ENCODE data around the gene POLR2H. TPM values are rescaled to one million over a fixed set of nuclear protein-coding genes. Genes with fewer than 3 reads are reported as not detected.

Gene POLR2H
- total RNA-seq, 4 donors from 2014 or later = 58.1 to 113 (median 85.6) TPM

DNA sequence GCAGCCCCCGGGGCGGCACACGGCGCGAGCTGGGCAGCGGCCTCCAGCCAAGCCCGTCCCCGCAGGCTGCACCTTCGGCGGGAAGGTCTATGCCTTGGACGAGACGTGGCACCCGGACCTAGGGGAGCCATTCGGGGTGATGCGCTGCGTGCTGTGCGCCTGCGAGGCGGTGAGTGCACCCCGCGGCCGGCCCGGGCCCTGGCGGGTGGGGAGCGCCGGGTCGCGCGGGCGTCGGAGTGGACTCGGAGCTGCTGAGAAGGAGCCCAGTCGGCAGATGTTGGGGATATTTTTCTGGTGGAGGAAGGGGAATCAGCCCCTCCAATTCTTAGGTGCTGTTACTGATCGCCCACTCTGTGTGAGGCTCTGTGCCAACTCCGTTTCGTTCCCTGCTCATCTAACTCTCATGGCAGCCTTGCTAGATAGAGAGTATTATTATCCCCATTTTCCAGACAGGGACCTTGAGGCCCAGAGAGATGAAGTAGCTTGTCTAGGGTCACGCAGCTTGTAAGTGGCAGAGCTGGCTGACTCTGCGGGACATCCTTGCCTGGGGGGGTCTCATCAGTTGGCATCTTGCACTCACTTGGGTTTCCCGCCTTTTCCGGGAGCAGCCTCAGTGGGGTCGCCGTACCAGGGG is 19.2 kb downstream of the POLR2H start:
- Histone ChIP-seq H3K4me3 (replicated peaks in 1 of 3) (peak overlapping the region in 1 of 3 donors; percentile 43), H3K27me3 (peaks cover 6% of the 10 kb centered on the region), H3K27ac (peak overlapping the region in 1 of 3 donors; percentile 36), H3K4me1 (peaks cover 7 to 25% of the 10 kb centered on the region in 2 donors), H3K9me3 (no peaks in the 10 kb centered on the region), H3K36me3 (no peaks in the 10 kb centered on the region)
- WGBS, 2 donors = 2 to 4% methylated on average over 11 to 33 of the region's 42 CpGs
- intact Hi-C loops (cut with DNase I) = no loop called here
- DNase-seq = no peak
- TF ChIP-seq, protein P1, sequence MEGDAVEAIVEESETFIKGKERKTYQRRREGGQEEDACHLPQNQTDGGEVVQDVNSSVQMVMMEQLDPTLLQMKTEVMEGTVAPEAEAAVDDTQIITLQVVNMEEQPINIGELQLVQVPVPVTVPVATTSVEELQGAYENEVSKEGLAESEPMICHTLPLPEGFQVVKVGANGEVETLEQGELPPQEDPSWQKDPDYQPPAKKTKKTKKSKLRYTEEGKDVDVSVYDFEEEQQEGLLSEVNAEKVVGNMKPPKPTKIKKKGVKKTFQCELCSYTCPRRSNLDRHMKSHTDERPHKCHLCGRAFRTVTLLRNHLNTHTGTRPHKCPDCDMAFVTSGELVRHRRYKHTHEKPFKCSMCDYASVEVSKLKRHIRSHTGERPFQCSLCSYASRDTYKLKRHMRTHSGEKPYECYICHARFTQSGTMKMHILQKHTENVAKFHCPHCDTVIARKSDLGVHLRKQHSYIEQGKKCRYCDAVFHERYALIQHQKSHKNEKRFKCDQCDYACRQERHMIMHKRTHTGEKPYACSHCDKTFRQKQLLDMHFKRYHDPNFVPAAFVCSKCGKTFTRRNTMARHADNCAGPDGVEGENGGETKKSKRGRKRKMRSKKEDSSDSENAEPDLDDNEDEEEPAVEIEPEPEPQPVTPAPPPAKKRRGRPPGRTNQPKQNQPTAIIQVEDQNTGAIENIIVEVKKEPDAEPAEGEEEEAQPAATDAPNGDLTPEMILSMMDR (IDR thresholded peaks at IDR 0.05) = no peak
- TF ChIP-seq POLR2A (IDR thresholded peaks at IDR 0.05) = no peak

DNA sequence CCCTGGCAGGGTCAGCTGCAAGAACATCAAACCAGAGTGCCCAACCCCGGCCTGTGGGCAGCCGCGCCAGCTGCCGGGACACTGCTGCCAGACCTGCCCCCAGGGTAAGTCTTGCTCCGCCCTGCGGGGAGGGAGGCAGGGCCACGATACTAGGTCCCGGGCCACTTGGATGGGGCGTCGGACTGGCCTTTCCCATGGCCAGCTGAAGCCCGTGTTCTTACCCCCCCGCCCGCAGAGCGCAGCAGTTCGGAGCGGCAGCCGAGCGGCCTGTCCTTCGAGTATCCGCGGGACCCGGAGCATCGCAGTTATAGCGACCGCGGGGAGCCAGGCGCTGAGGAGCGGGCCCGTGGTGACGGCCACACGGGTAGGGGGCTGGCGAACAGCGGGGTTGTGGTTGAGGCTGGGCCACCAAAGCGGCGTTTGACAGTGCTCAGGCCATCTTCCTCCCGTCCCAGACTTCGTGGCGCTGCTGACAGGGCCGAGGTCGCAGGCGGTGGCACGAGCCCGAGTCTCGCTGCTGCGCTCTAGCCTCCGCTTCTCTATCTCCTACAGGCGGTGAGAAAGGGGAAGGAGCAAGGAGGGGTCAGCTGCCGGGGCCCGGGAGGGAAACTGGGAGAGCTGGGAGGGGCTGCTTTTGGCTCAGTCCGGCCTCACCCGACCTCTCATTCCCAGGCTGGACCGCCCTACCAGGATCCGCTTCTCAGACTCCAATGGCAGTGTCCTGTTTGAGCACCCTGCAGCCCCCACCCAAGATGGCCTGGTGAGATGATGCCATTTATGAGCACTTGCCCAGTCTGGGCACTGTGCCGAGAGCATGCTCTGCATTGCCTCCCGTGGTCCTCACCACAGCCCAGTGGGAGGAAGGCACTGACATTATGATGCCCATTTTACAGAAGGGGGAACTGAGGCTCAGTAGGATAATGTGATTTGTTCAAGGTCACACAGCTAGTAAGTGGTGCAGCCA is 20.0 kb downstream of the POLR2H start:
- peak overlapping the region in 1 of 3 donors; percentile 43 for H3K4me3 ChIP-seq (replicated peaks in 1 of 3)
- H3K27ac ChIP-seq = peak overlapping the region in 1 of 3 donors; percentile 36
- peaks cover 7 to 25% of the 10 kb centered on the region in 2 donors for H3K4me1 ChIP-seq
- TF ChIP-seq, protein P1 (IDR thresholded peaks at IDR 0.05) = no peak
- DNase-seq = no peak
- intact Hi-C loops (cut with DNase I) = no loop called here
- 14 to 18% methylated on average over 17 to 20 of the region's 55 CpGs for WGBS, 2 donors
- no peaks in the 10 kb centered on the region for H3K9me3 ChIP-seq
- H3K36me3 ChIP-seq = no peaks in the 10 kb centered on the region
- peaks cover 6% of the 10 kb centered on the region for H3K27me3 ChIP-seq

- DNase-seq = no peak
- no peak overlapping the region for H3K4me3 ChIP-seq (replicated peaks in 1 of 3)
- no peak overlapping the region for H3K27ac ChIP-seq
- H3K9me3 ChIP-seq = no peaks in the 10 kb centered on the region
- H3K4me1 ChIP-seq = peaks cover 7 to 23% of the 10 kb centered on the region in 2 donors
- peaks cover 6% of the 10 kb centered on the region for H3K27me3 ChIP-seq
- intact Hi-C loops (cut with DNase I) = no loop called here
- 91 to 95% methylated on average over 14 of the region's 16 CpGs for WGBS, 2 donors
- TF ChIP-seq, protein P1 (IDR thresholded peaks at IDR 0.05) = no peak
- TF ChIP-seq POLR2A (IDR thresholded peaks at IDR 0.05) = no peak
- no peaks in the 10 kb centered on the region for H3K36me3 ChIP-seq
Observed at GRCh38 chr3:184382326-184383032, 21.0 kb downstream of the POLR2H start.

GRCh38 chr3:184383033-184383740 is 21.7 kb downstream of the POLR2H start:
- Histone ChIP-seq H3K9me3 (no peaks in the 10 kb centered on the region), H3K36me3 (no peaks in the 10 kb centered on the region), H3K27ac (no peak overlapping the region), H3K4me3 (replicated peaks in 1 of 3) (no peak overlapping the region), H3K4me1 (peaks cover 7 to 17% of the 10 kb centered on the region in 2 donors), H3K27me3 (peaks cover 6% of the 10 kb centered on the region)
- TF ChIP-seq, protein P1 (IDR thresholded peaks at IDR 0.05) = no peak
- no peak for TF ChIP-seq POLR2A (IDR thresholded peaks at IDR 0.05)
- DNase-seq = no peak
- WGBS, 2 donors = 81 to 85% methylated on average over 12 to 13 of the region's 15 CpGs
- intact Hi-C loops (cut with DNase I) = no loop called here

Measured in thyroid gland (tissue), 4 donors.